Peyer's patch (tissue), 4 donors: ENCODE results near the gene SCYGR7.

Experiments
- POLR2A ChIP-seq, 2 donors: fragments of 450-650 bp; IDR thresholded peaks; one replicate each; pipeline ENCODE4 v1.5.1; 2017; ENCODE audit warnings: antibody characterized with exemption in 2 of 2, mild to moderate bottlenecking in 2 of 2, moderate library complexity in 2 of 2
- TF ChIP-seq, protein P1 (sequence below), 6 experiments: fragments of 450-650 bp in 4 of 6; fragments of 200-600 bp in 2 of 6; sonication (generic) in 1 of 6; IDR thresholded peaks; one replicate each; pipeline ENCODE4 v1.5.1; 2017 to 2019; ENCODE audit warnings: antibody characterized with exemption in 6 of 6, mild to moderate bottlenecking in 3 of 6, moderate library complexity in 1 of 6

GRCh38 chr2:227713291-227713690 lies 14.8 kb upstream of the SCYGR7 start:
- TF ChIP-seq, protein P1, sequence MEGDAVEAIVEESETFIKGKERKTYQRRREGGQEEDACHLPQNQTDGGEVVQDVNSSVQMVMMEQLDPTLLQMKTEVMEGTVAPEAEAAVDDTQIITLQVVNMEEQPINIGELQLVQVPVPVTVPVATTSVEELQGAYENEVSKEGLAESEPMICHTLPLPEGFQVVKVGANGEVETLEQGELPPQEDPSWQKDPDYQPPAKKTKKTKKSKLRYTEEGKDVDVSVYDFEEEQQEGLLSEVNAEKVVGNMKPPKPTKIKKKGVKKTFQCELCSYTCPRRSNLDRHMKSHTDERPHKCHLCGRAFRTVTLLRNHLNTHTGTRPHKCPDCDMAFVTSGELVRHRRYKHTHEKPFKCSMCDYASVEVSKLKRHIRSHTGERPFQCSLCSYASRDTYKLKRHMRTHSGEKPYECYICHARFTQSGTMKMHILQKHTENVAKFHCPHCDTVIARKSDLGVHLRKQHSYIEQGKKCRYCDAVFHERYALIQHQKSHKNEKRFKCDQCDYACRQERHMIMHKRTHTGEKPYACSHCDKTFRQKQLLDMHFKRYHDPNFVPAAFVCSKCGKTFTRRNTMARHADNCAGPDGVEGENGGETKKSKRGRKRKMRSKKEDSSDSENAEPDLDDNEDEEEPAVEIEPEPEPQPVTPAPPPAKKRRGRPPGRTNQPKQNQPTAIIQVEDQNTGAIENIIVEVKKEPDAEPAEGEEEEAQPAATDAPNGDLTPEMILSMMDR (IDR thresholded peaks at IDR 0.05): no peak
- no peak for TF ChIP-seq POLR2A (IDR thresholded peaks at IDR 0.05)
